OCI-LY7 (cell line): ENCODE data around the gene PELI2. TPM values are rescaled to one million over a fixed set of nuclear protein-coding genes. Genes with fewer than 3 reads are reported as not detected.
A peak's percentile ranks its signal among the peaks of the same experiment; 100 is the strongest.

Experiments used
- BruUV-seq: library from RNA; stranded (reverse); fragments of 400-500 nt; replicated peaks from 2 replicates; lab custom pipeline; 2021; lab: Mats Ljungman, UMichigan
- CTCF ChIA-PET: fragments of 300-600 bp; sonication (Branson Sonifier 250); formaldehyde crosslinking; loops from one replicate; lab custom pipeline; 2022; ENCODE audit warnings: antibody characterized with exemption; ENCODE audit not compliant: unreplicated experiment; lab: Charles Lee
- POLR2A ChIA-PET: fragments of 300-600 bp; sonication (Branson Sonifier 250); formaldehyde crosslinking; loops from one replicate; lab custom pipeline; 2022; ENCODE audit warnings: antibody characterized with exemption; lab: Charles Lee
- DNase-seq: peaks from one replicate; pipeline ENCODE4 v3.0.0-alpha.2; 2015; ENCODE audit warnings: low spot score
- H2AFZ ChIP-seq: fragments of 200-600 bp; sonication (generic), shearing (Covaris generic); 2 replicates; pipeline ENCODE4 v1.6.1; 2014; ENCODE audit warnings: mild to moderate bottlenecking, antibody characterized with exemption, low read length, moderate library complexity
- H3K27ac ChIP-seq: fragments of 200-600 bp; sonication (generic); 2 replicates; pipeline ENCODE4 v1.5.1; 2014; ENCODE audit warnings: mixed run types, low read depth, mild to moderate bottlenecking, moderate library complexity, low read length, inconsistent platforms; ENCODE audit not compliant: poor library complexity, severe bottlenecking
- H3K36me3 ChIP-seq: fragments of 200-600 bp; sonication (generic); 2 replicates; pipeline ENCODE4 v1.6.1; 2014; ENCODE audit warnings: mild to moderate bottlenecking, antibody characterized with exemption, low read length, moderate library complexity, mixed read lengths; ENCODE audit not compliant: insufficient read depth
- H3K4me1 ChIP-seq: fragments of 200-600 bp; sonication (generic); 2 replicates; pipeline ENCODE4 v1.5.1; 2014; ENCODE audit warnings: mild to moderate bottlenecking, low read length; ENCODE audit not compliant: insufficient read depth, poor library complexity, severe bottlenecking
- H3K4me2 ChIP-seq: fragments of 200-600 bp; sonication (generic); 2 replicates; pipeline ENCODE4 v1.6.1; 2014; ENCODE audit warnings: mild to moderate bottlenecking, low read length
- H3K4me3 ChIP-seq: fragments of 200-600 bp; sonication (generic); 2 replicates; pipeline ENCODE4 v1.5.1; 2014; ENCODE audit warnings: mild to moderate bottlenecking, low read depth, low read length; ENCODE audit not compliant: poor library complexity, severe bottlenecking
- H3K79me2 ChIP-seq: fragments of 200-600 bp; sonication (generic); 2 replicates; pipeline ENCODE4 v1.6.1; 2016; ENCODE audit warnings: low read depth, mild to moderate bottlenecking, low read length, moderate library complexity, mixed read lengths; ENCODE audit not compliant: insufficient read depth
- H3K9me2 ChIP-seq: fragments of 200-600 bp; sonication (generic); 2 replicates; pipeline ENCODE4 v1.6.1; 2016; ENCODE audit warnings: mild to moderate bottlenecking, low read length, mixed read lengths; ENCODE audit not compliant: insufficient read depth
- H3K9me3 ChIP-seq: fragments of 200-600 bp; sonication (generic); 2 replicates; pipeline ENCODE4 v1.6.1; 2014; ENCODE audit warnings: mild to moderate bottlenecking, mixed run types, low read length, mixed read lengths
- H4K20me1 ChIP-seq: fragments of 200-600 bp; sonication (generic); 2 replicates; pipeline ENCODE4 v1.6.1; 2014; ENCODE audit warnings: mild to moderate bottlenecking, antibody characterized with exemption, low read length, moderate library complexity, mixed read lengths; ENCODE audit not compliant: insufficient read depth
- CTCF ChIP-seq: fragments of 200-600 bp; sonication (generic); conservative IDR thresholded peaks from 2 replicates; pipeline ENCODE4 v1.5.1; 2014; ENCODE audit warnings: mild to moderate bottlenecking, antibody characterized with exemption, low read length, moderate library complexity, mixed read lengths
- EZH2phosphoT487 ChIP-seq: fragments of 200-600 bp; sonication (generic); IDR thresholded peaks from 2 replicates; pipeline ENCODE4 v1.6.1; 2018; ENCODE audit warnings: low read depth, borderline replicate concordance, mild to moderate bottlenecking, mixed run types, antibody characterized with exemption, low read length, moderate library complexity, mixed read lengths
- intact Hi-C: fragments of 100-400 bp; cut with micrococcal nuclease; formaldehyde crosslinking; loops from one replicate; pipeline ENCODE4 v1.10.0; 2022; ENCODE audit not compliant: unreplicated experiment
- total RNA-seq, 2 experiments: library from RNA; depleted of rRNA in 1 of 2; stranded (reverse); fragments of >200 nt in 1 of 2; shearing (Covaris generic) in 1 of 2; gene quantifications; 2 replicates each; pipeline ENCODE4 v1.2.3, GENCODE V29; 2014 to 2022

PELI2 gene
- total RNA-seq, 2 experiments from 2014 or later = 2.8 to 3.8 TPM

- TF ChIP-seq CTCF (no peak), EZH2phosphoT487 (no peak)
- Histone ChIP-seq H3K4me2 (no peak overlapping the region), H3K9me3 (peaks cover 4% of the 10 kb centered on the region; the same call in 1 of the 2 replicates), H3K9me2 (no peaks in the 10 kb centered on the region), H3K27ac (no peak overlapping the region), H4K20me1 (no peaks in the 10 kb centered on the region), H2AFZ (0 out of 2 replicates have a peak overlapping the region, but pooled peaks have one; percentile 17), H3K36me3 (no peaks in the 10 kb centered on the region), H3K79me2 (no peaks in the 10 kb centered on the region), H3K4me1 (peaks cover 29% of the 10 kb centered on the region), H3K4me3 (no peak overlapping the region)
- BruUV-seq = no TSS peak
- CTCF ChIA-PET = no interaction called here
- POLR2A ChIA-PET = interaction anchor here (0.6 to 0.8 kb wide), 2 partner anchors 11 to 758 kb away, joined by 4 to 12 read pairs; no protein-coding TSS in a partner anchor
- no peak for DNase-seq
- intact Hi-C loops = no loop called here
Measured at GRCh38 chr14:56199095-56199981, 81.1 kb downstream of the PELI2 start.

GRCh38 chr14:56199982-56200577 is 81.9 kb downstream of the PELI2 start:
- Histone ChIP-seq H3K4me3 (no peak overlapping the region), H3K4me2 (no peak overlapping the region), H3K4me1 (peaks cover 22% of the 10 kb centered on the region), H3K9me3 (peaks cover 4% of the 10 kb centered on the region; the same call in 1 of the 2 replicates), H3K79me2 (no peaks in the 10 kb centered on the region), H3K9me2 (no peaks in the 10 kb centered on the region), H3K27ac (no peak overlapping the region), H2AFZ (0 out of 2 replicates have a peak overlapping the region, but pooled peaks have one; percentile 17), H4K20me1 (no peaks in the 10 kb centered on the region), H3K36me3 (no peaks in the 10 kb centered on the region)
- CTCF ChIA-PET = no interaction called here
- DNase-seq = no peak
- POLR2A ChIA-PET = interaction anchor here (0.8 kb wide), 1 partner anchor 12 kb away, joined by 4 read pairs; no protein-coding TSS in a partner anchor
- intact Hi-C loops = no loop called here
- BruUV-seq = no TSS peak
- TF ChIP-seq CTCF (no peak), EZH2phosphoT487 (no peak)
